A549 treated with ZK216348 at 1 μM for 4 hours (cell line): ENCODE data around the gene CCDC184. TPM values are rescaled to one million over a fixed set of nuclear protein-coding genes. Genes with fewer than 3 reads are reported as not detected.

Experiments used
- total RNA-seq: library from RNA; stranded (reverse); fragments of 200-300 nt; extraction: Qiagen RNA extraction; gene quantifications from 5 replicates; pipeline ENCODE4 v1.2.3, GENCODE V29; 2022; ENCODE audit warnings: low read depth

The CCDC184 gene
- 2.1 to 3.8 TPM (median 3.6 TPM) in 5 replicates for total RNA-seq

DNA sequence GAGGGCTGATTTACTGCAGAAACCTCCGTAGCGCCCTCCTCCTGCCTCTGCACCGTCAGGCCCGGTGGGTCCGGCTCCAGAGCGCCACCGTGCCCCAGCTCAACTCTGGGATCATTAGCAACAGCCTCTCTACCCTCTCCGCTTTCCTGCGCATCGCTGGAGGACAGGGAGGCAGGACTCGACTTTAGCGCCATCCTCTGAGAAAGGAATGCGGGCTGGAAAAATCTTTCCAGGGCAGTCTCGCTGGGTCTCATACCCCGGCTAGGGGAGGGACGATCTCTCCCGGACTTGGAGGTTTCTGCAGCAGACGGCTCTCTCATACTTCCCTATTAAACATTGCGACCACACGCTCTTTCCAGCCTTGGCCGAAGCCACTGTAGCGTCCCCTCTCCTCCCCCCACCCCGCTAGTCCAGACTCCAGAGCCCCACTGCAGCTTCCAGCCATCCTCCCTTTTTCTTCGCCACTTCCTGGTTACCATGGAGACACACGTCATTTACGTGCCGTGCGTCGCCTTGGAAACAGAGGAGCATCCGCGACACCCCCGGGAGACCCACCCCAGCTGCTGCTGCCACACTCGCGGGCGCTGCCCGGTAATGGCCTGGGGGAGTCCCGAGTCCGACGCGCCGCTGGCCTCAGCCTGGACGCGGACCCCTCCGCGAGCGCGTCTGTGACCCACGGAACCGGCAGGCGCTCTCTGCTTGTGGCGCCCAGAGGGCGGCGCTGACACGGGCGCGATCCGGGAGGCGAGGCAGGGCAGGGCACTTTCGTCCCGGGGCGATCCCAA is at the start of gene CCDC184:
TSS of gene CCDC184 (plus strand) at position 554 of the 785 bp plus-strand sequence. CDS start 479 bp downstream, outside the sequence.

DNA sequence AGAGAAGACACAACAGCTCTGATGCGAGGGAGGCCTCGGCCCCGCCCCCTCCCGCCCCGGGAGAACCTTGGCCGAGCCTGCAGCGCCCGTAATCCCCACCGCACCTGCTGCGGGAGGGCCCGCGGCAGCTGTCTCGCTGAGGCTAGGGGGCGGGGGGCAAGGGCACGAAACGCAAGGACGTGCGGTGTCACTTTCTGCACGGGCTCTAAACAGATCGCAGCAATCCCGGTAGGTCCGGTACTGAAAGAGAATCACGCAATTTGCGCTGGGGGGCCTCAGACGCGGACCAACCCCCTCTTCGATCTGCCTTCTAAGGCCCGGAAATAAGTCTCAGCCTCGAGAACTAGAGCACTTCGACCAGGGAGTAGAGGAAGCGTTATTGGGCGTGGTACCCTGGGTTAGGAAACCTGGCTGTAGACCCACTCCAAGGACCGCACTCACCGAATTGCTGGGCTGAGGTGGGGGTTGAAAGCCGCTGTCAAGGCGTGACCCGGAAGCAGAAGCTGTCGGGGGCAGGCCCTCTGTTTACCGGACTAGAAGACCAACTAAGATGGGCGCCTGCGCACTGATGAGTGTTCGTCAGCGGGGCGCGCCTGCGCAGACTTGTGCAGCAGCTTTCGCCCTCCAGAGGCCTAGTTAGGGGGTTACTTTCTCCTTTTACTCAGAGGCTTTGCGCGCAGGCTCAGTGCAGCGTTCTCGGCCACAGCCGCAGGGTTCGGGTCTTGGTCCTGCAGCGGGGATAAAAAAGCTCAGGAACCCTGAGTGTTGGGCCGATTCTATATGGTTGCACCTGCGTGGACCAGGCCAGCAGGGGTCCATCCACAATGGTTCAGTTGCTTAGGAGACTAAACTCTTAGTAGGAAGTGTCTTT is 26.2 kb upstream of the CCDC184 start, which contains the start of gene ASB8:
TSS of gene ASB8 (minus strand) at position 498 of the 871 bp plus-strand sequence. CDS start 4,019 bp downstream, outside the sequence.

DNA sequence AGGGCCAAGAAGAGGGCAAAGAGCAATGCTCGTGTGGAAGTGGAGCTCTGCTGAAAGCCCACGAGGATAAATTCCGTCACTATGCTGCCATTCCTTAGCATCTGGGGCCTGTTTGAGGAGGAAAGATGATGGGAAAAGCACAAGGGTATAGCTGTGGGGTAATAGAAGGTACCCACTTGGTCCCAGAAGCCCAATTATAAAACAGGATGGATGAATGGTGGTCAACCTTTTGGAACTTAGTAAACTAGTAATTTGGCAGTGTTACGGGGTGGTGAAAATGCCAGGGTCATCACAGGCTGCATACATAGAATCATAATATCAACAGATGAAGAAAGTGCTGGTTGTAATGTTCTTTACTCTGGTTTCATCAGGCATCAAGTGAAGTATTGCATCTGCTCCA is 19.7 kb downstream of the CCDC184 start, which contains the start of gene OR10AD1:
TSS of gene OR10AD1 (minus strand) at position 101 of the 400 bp plus-strand sequence. CDS start at position 101, 0 bp downstream.

Other genes starting within 250 kb of the CCDC184 start
- 115 to 150 TPM (median 123 TPM) in 5 replicates for gene TMEM106C, start 220.0 kb upstream of the CCDC184 start, total RNA-seq
- gene COL2A1, start 179.2 kb upstream of the CCDC184 start, total RNA-seq = 0.04 to 0.40 TPM in 2 of 5 replicates, not detected in the others
- gene SENP1, start 77.6 kb upstream of the CCDC184 start, total RNA-seq = 11.7 to 15.2 TPM (median 12.4 TPM) in 5 replicates
- gene PFKM, start 64.3 kb upstream of the CCDC184 start, total RNA-seq = 20.5 to 28.1 TPM (median 26.6 TPM) in 5 replicates
- gene ASB8, start 26.1 kb upstream of the CCDC184 start, total RNA-seq = 10.8 to 23.8 TPM (median 14.3 TPM) in 5 replicates
- not detected in 5 replicates for gene OR10AD1, start 19.6 kb downstream of the CCDC184 start, total RNA-seq
- 5.4 to 7.2 TPM (median 6.4 TPM) in 5 replicates for gene ZNF641, start 167.3 kb downstream of the CCDC184 start, total RNA-seq